Adipocyte (in vitro differentiated cells): ENCODE data around the gene NLRC4.
"Not testable (repeated sequence)": the region's sequence is repeated elsewhere in the genome, so short reads cannot be mapped to it uniquely, and the experiment has no call there.

Experiments used
- DNase-seq: peaks from one replicate; pipeline ENCODE4 v3.0.0-alpha.2; 2015; ENCODE audit warnings: low read depth
- H3K27me3 ChIP-seq: replicated peaks from 2 replicates; pipeline ENCODE4 v1.7.0; 2013; ENCODE audit warnings: mild to moderate bottlenecking, low read length, moderate library complexity; ENCODE audit not compliant: control insufficient read depth, insufficient read depth
- H3K36me3 ChIP-seq: 2 replicates; pipeline ENCODE4 v1.7.0; 2013; ENCODE audit warnings: low read length, mild to moderate bottlenecking, moderate library complexity; ENCODE audit not compliant: control insufficient read depth, insufficient read depth, severe bottlenecking
- H3K4me1 ChIP-seq: 2 replicates; pipeline ENCODE4 v1.7.0; 2013; ENCODE audit warnings: mild to moderate bottlenecking, low read length, moderate library complexity; ENCODE audit not compliant: control insufficient read depth, insufficient read depth
- H3K4me3 ChIP-seq: 2 replicates; pipeline ENCODE4 v1.7.0; 2013; ENCODE audit warnings: mild to moderate bottlenecking, low read length, moderate library complexity
- H3K9ac ChIP-seq: 2 replicates; pipeline ENCODE4 v1.7.0; 2013; ENCODE audit warnings: mild to moderate bottlenecking, low read length, moderate library complexity
- H3K9me3 ChIP-seq: 2 replicates; pipeline ENCODE4 v1.7.0; 2013; ENCODE audit warnings: mild to moderate bottlenecking, low read length, moderate library complexity; ENCODE audit not compliant: control insufficient read depth

NLRC4 gene

DNA sequence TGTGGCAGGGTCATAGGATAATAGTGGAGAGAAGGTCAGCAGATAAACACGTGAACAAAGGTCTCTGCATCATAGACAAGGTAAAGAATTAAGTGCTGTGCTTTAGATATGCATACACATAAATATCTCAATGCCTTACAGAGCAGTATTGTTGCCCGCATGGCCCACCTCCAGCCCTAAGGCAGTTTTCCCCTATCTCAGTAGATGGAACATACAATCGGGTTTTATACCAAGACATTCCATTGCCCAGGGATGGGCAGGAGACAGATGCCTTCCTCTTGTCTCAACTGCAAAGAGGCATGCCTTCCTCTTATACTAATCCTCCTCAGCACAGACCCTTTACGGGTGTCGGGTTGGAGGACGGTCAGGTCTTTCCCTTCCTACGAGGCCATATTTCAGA, 11.1 kb upstream of the NLRC4 start:
- not testable (repeated sequence) for H3K36me3 ChIP-seq, H3K4me1 ChIP-seq, H3K27me3 ChIP-seq, H3K9me3 ChIP-seq, H3K9ac ChIP-seq, DNase-seq, H3K4me3 ChIP-seq

DNA sequence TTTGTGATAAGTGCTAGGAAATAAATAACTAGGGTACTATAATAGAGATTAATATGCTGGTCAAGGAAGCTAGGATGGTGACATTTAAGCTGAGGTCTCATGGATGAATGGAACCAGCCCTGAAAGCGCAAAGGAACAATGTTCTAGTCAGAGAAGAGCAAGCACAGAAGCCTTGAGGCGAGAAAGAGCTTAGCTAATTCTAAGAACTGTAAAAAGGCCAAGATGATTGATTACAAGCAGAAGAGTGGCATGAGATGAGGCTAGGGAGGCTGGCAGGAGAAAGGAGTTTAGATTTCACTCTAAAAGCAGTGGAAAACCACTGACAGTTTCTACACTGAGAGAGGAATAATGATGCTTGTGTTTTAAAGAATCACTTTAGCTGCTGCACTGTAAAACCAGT, 9.6 kb upstream of the NLRC4 start:
- H3K9me3 ChIP-seq, result no peaks in the 10 kb centered on the region
- H3K27me3 ChIP-seq, result peaks cover 4% of the 10 kb centered on the region
- DNase-seq, result no peak
- no peak overlapping the region for H3K4me3 ChIP-seq
- H3K9ac ChIP-seq, result no peak overlapping the region
- H3K36me3 ChIP-seq, result no peaks in the 10 kb centered on the region
- H3K4me1 ChIP-seq, result peaks cover 9% of the 10 kb centered on the region

GRCh38 chr2:32272279-32272678, 7.6 kb upstream of the NLRC4 start:
- no peaks in the 10 kb centered on the region for H3K9me3 ChIP-seq
- no peak for DNase-seq
- H3K27me3 ChIP-seq, result peaks cover 4% of the 10 kb centered on the region
- no peak overlapping the region for H3K4me3 ChIP-seq
- peaks cover 3% of the 10 kb centered on the region for H3K4me1 ChIP-seq
- no peak overlapping the region for H3K9ac ChIP-seq
- H3K36me3 ChIP-seq, result no peaks in the 10 kb centered on the region

GRCh38 chr2:32271063-32271462, 6.4 kb upstream of the NLRC4 start:
- H3K4me1 ChIP-seq, result no peaks in the 10 kb centered on the region
- no peak for DNase-seq
- H3K4me3 ChIP-seq, result no peak overlapping the region
- no peaks in the 10 kb centered on the region for H3K36me3 ChIP-seq
- H3K27me3 ChIP-seq, result peaks cover 4% of the 10 kb centered on the region
- no peaks in the 10 kb centered on the region for H3K9me3 ChIP-seq
- no peak overlapping the region for H3K9ac ChIP-seq

- no peak for DNase-seq
- peaks cover 4% of the 10 kb centered on the region for H3K4me1 ChIP-seq
- no peaks in the 10 kb centered on the region for H3K27me3 ChIP-seq
- no peak overlapping the region for H3K9ac ChIP-seq
- no peaks in the 10 kb centered on the region for H3K9me3 ChIP-seq
- no peaks in the 10 kb centered on the region for H3K36me3 ChIP-seq
- no peak overlapping the region for H3K4me3 ChIP-seq
Measured at GRCh38 chr2:32262105-32262504, 2.6 kb downstream of the NLRC4 start.

DNA sequence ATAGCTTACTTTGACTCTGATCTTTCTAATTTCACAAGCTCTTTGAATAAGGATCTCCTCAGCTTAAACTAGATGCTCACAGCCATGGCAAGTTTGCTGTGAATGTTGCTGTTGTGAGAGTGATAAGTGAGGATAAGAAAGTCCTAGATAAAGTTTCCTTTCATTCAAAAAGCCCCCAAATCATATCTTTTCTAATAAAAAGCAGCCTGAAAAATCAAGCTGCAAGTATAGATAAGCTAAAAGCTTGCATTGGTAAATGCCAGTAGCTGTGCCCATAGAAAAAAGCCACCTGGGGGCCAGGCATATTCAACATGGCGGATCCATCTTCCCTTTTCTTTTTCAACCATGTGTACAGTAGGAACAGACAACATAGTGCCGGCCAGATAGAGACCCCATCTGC, 4.3 kb downstream of the NLRC4 start:
- Histone ChIP-seq H3K4me1 (peaks cover 1% of the 10 kb centered on the region), H3K27me3 (no peaks in the 10 kb centered on the region), H3K9ac (no peak overlapping the region), H3K4me3 (no peak overlapping the region), H3K9me3 (no peaks in the 10 kb centered on the region), H3K36me3 (no peaks in the 10 kb centered on the region)
- DNase-seq, result no peak

GRCh38 chr2:32258242-32258641, 6.4 kb downstream of the NLRC4 start:
- H3K9ac ChIP-seq, result no peak overlapping the region
- H3K4me1 ChIP-seq, result no peaks in the 10 kb centered on the region
- no peaks in the 10 kb centered on the region for H3K36me3 ChIP-seq
- no peak overlapping the region for H3K4me3 ChIP-seq
- DNase-seq, result no peak
- no peaks in the 10 kb centered on the region for H3K27me3 ChIP-seq
- H3K9me3 ChIP-seq, result no peaks in the 10 kb centered on the region

DNA sequence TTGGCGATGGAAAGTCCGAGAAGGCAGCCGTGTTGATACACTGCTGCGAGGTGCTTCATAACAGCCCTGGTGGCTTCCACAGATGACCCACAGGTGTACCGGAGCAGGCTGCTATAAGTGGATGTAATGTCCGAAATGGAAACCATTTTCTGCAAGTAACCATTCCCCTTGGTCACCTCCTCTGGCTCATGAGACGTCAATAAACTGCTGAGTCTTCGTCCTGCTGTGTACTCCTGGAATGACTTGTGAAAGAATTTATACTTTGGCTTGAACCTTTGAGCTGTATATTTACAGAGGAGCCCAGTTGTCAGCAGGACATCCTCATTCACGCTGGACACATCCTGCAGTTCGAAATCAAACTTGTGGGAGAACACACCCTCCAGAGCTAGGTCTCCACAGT, 14.4 kb downstream of the NLRC4 start:
- no peaks in the 10 kb centered on the region for H3K9me3 ChIP-seq
- H3K4me3 ChIP-seq, result no peak overlapping the region
- DNase-seq, result no peak
- no peaks in the 10 kb centered on the region for H3K27me3 ChIP-seq
- H3K9ac ChIP-seq, result no peak overlapping the region
- no peaks in the 10 kb centered on the region for H3K4me1 ChIP-seq
- H3K36me3 ChIP-seq, result no peaks in the 10 kb centered on the region

GRCh38 chr2:32249731-32250236, 14.9 kb downstream of the NLRC4 start:
- Histone ChIP-seq H3K27me3 (no peaks in the 10 kb centered on the region), H3K4me3 (no peak overlapping the region), H3K9ac (no peak overlapping the region), H3K9me3 (no peaks in the 10 kb centered on the region), H3K36me3 (no peaks in the 10 kb centered on the region), H3K4me1 (no peaks in the 10 kb centered on the region)
- DNase-seq, result no peak

- H3K27me3 ChIP-seq, result no peaks in the 10 kb centered on the region
- no peaks in the 10 kb centered on the region for H3K4me1 ChIP-seq
- no peak overlapping the region for H3K4me3 ChIP-seq
- no peak for DNase-seq
- H3K36me3 ChIP-seq, result no peaks in the 10 kb centered on the region
- no peaks in the 10 kb centered on the region for H3K9me3 ChIP-seq
- no peak overlapping the region for H3K9ac ChIP-seq
Measured at GRCh38 chr2:32248299-32248698, 16.4 kb downstream of the NLRC4 start.

DNA sequence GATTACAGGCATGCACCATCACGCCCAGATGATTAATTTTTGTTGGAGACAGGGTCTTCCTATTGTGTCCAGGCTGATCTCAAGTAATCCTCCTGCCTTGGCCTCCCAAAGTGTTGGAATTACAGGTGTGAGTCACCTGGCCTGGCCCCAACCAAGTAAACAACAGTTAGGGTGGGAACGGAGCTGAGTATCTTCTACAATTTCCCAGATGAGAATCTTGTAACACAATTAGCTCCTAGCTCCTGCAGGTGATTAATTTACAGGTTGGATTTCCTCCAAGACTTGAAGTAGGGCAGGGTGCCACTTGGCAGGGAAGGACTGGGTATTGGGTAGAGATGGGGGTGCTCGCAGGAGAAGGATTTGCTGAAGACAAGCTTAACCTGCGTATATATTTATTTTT, 17.8 kb downstream of the NLRC4 start:
- no peaks in the 10 kb centered on the region for H3K9me3 ChIP-seq
- no peak overlapping the region for H3K4me3 ChIP-seq
- H3K36me3 ChIP-seq, result no peaks in the 10 kb centered on the region
- H3K4me1 ChIP-seq, result no peaks in the 10 kb centered on the region
- no peak overlapping the region for H3K9ac ChIP-seq
- H3K27me3 ChIP-seq, result no peaks in the 10 kb centered on the region
- no peak for DNase-seq

DNA sequence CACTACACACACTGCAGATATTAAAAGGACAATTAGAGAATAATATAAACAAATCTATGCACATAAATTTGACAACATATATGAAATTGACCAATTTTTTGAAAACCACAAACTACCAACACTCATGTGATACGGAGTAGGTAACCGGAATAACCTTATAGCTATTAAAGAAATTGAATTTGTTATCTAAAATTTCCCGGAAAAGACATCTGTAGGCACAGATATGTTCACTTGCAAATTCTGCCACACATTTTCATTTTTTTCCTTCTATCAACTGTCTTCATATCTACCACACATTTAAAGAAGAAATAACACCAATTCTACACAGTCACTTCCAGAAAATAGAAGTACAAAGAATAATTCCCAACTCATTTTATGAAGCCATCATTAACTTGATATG, 22.4 kb downstream of the NLRC4 start:
- Histone ChIP-seq H3K36me3 (peaks cover under 1% of the 10 kb centered on the region), H3K4me1 (no peaks in the 10 kb centered on the region), H3K9ac (no peak overlapping the region), H3K4me3 (no peak overlapping the region), H3K27me3 (no peaks in the 10 kb centered on the region), H3K9me3 (no peaks in the 10 kb centered on the region)
- no peak for DNase-seq
